H1 (cell line): ENCODE data around the gene USP16. TPM values are rescaled to one million over a fixed set of nuclear protein-coding genes. Genes with fewer than 3 reads are reported as not detected.

Source experiments
- CTCF ChIA-PET: fragments of 300-600 bp; sonication (Branson Sonifier 250); formaldehyde crosslinking; loops from one replicate; lab custom pipeline; 2021; ENCODE audit not compliant: partially characterized antibody; lab: Charles Lee
- POLR2A ChIA-PET: fragments of 300-600 bp; sonication (Branson Sonifier 250); formaldehyde crosslinking; loops from one replicate; lab custom pipeline; 2021; ENCODE audit warnings: inconsistent platforms; ENCODE audit not compliant: partially characterized antibody; lab: Charles Lee
- DNase-seq, 2 experiments: peaks; one replicate each; pipeline versions ENCODE4 v3.0.0 to v3.0.0-alpha.2; 2010 to 2022; ENCODE audit warnings: low spot score in 2 of 2, low read depth in 1 of 2, mixed read lengths in 1 of 2
- FAIRE-seq: peaks from 2 replicates; lab custom pipeline; 2011; peaks lifted over from hg19 to GRCh38; lab: Jason Lieb, UNC
- H2AFZ ChIP-seq: 2 replicates; pipeline ENCODE4 v1.8.1; 2012; ENCODE audit warnings: low read length, inconsistent platforms
- H2AK5ac ChIP-seq: 2 replicates; pipeline ENCODE4 v1.6.1; 2013; ENCODE audit warnings: low read depth, low read length
- H2BK120ac ChIP-seq: replicated peaks from 2 replicates; pipeline ENCODE3; 2013; ENCODE audit warnings: low read depth, low read length, inconsistent platforms
- H2BK12ac ChIP-seq: 2 replicates; pipeline ENCODE4 v1.6.1; 2013; ENCODE audit warnings: low read depth, low read length
- H2BK15ac ChIP-seq: 2 replicates; pipeline ENCODE4 v1.6.1; 2013; ENCODE audit warnings: low read length
- H2BK20ac ChIP-seq: 2 replicates; pipeline ENCODE4 v1.6.1; 2013; ENCODE audit warnings: low read length
- H2BK5ac ChIP-seq: 2 replicates; pipeline ENCODE4 v1.6.1; 2013; ENCODE audit warnings: low read depth, low read length
- H3K14ac ChIP-seq: 2 replicates; pipeline ENCODE4 v1.6.1; 2013; ENCODE audit warnings: inconsistent platforms; ENCODE audit not compliant: insufficient read length
- H3K18ac ChIP-seq: 2 replicates; pipeline ENCODE4 v1.6.1; 2013; ENCODE audit warnings: low read length; ENCODE audit errors: extremely low read depth
- H3K23ac ChIP-seq: 2 replicates; pipeline ENCODE4 v1.6.1; 2013; ENCODE audit warnings: inconsistent platforms; ENCODE audit not compliant: insufficient read length
- H3K23me2 ChIP-seq: 2 replicates; pipeline ENCODE4 v1.6.1; 2013; ENCODE audit warnings: low read depth, low read length
- H3K27ac ChIP-seq: 2 replicates; pipeline ENCODE4 v1.6.1; 2011; ENCODE audit warnings: low read depth, low read length, inconsistent platforms
- H3K27me3 ChIP-seq, 4 experiments: replicated peaks in 1 of 4; 1 replicate in 1 of 4; 2 replicates in 3 of 4; pipeline versions ENCODE4 v1.6.1 to v1.8.1; 2011 to 2013; ENCODE audit warnings: low read length in 3 of 4, mild to moderate bottlenecking in 3 of 4, inconsistent platforms in 2 of 4, mixed read lengths in 2 of 4, moderate library complexity in 1 of 4; ENCODE audit not compliant: control insufficient read depth in 3 of 4, insufficient read depth in 3 of 4; ENCODE audit errors: extremely low read depth in 1 of 4
- H3K36me3 ChIP-seq, 4 experiments: 2 replicates each; pipeline versions ENCODE4 v1.6.1 to v1.8.1; 2011 to 2013; ENCODE audit warnings: mild to moderate bottlenecking in 4 of 4, low read length in 3 of 4, moderate library complexity in 2 of 4, control low read depth in 1 of 4, inconsistent platforms in 1 of 4; ENCODE audit not compliant: insufficient read depth in 4 of 4, control insufficient read depth in 2 of 4
- H3K4ac ChIP-seq: replicated peaks from 2 replicates; pipeline ENCODE3; 2013; ENCODE audit warnings: low read length, low read depth, mixed read lengths, inconsistent platforms; ENCODE audit not compliant: insufficient read length
- H3K4me1 ChIP-seq, 4 experiments: replicated peaks in 1 of 4; 1 replicate in 1 of 4; 2 replicates in 3 of 4; pipeline versions ENCODE4 v1.6.1 to v1.8.1; 2011 to 2013; ENCODE audit warnings: low read length in 3 of 4, inconsistent platforms in 2 of 4, mixed read lengths in 1 of 4; ENCODE audit not compliant: insufficient read depth in 4 of 4, control insufficient read depth in 3 of 4
- H3K4me2 ChIP-seq, 2 experiments: 2 replicates each; pipeline versions ENCODE4 v1.6.1 to v1.8.1; 2011 to 2013; ENCODE audit warnings: low read depth in 2 of 2, low read length in 2 of 2, control low read depth in 1 of 2, inconsistent platforms in 1 of 2, mild to moderate bottlenecking in 1 of 2; ENCODE audit not compliant: insufficient read depth in 1 of 2
- H3K4me3 ChIP-seq, 4 experiments: fragments of 200-600, 300-600 bp in 1 of 4; sonication (generic), shearing (Covaris generic), sonication (Bioruptor Twin) in 1 of 4; 2 replicates each; pipeline versions ENCODE4 v1.5.1 to v1.8.1; 2011 to 2016; ENCODE audit warnings: low read length in 4 of 4, low read depth in 3 of 4, control low read depth in 2 of 4, inconsistent platforms in 2 of 4, mild to moderate bottlenecking in 2 of 4, mixed read lengths in 1 of 4, moderate library complexity in 1 of 4; ENCODE audit not compliant: insufficient read depth in 2 of 4; ENCODE audit errors: extremely low read depth in 1 of 4
- H3K56ac ChIP-seq: replicated peaks from 2 replicates; pipeline ENCODE3; 2013; ENCODE audit warnings: low read depth, mild to moderate bottlenecking, mixed read lengths, low read length, inconsistent platforms; ENCODE audit not compliant: insufficient read length
- H3K79me1 ChIP-seq: 2 replicates; pipeline ENCODE4 v1.6.1; 2013; ENCODE audit warnings: low read depth, low read length, control low read depth
- H3K79me2 ChIP-seq, 2 experiments: 2 replicates each; pipeline versions ENCODE4 v1.6.1 to v1.8.1; 2012 to 2013; ENCODE audit warnings: low read length in 2 of 2, mild to moderate bottlenecking in 2 of 2, inconsistent platforms in 1 of 2; ENCODE audit not compliant: insufficient read depth in 2 of 2, control insufficient read depth in 1 of 2
- H3K9ac ChIP-seq, 4 experiments: replicated peaks in 1 of 4; 1 replicate in 1 of 4; 2 replicates in 3 of 4; pipeline versions ENCODE4 v1.6.1 to v1.8.1; 2011 to 2013; ENCODE audit warnings: low read depth in 3 of 4, low read length in 3 of 4, control low read depth in 2 of 4, mild to moderate bottlenecking in 2 of 4, moderate library complexity in 2 of 4, inconsistent platforms in 1 of 4; ENCODE audit errors: extremely low read depth in 1 of 4
- H3K9me3 ChIP-seq, 2 experiments: 2 replicates each; pipeline versions ENCODE4 v1.6.1 to v1.8.1; 2012 to 2013; ENCODE audit warnings: mild to moderate bottlenecking in 2 of 2, moderate library complexity in 2 of 2, control low read depth in 1 of 2, inconsistent platforms in 1 of 2, low read depth in 1 of 2, low read length in 1 of 2, mixed read lengths in 1 of 2; ENCODE audit not compliant: insufficient read depth in 2 of 2
- H4K20me1 ChIP-seq, 2 experiments: replicated peaks in 1 of 2; 2 replicates each; pipeline versions ENCODE3 to v1.8.1; 2011 to 2013; ENCODE audit warnings: inconsistent platforms in 2 of 2, low read length in 2 of 2, mild to moderate bottlenecking in 1 of 2; ENCODE audit not compliant: insufficient read depth in 2 of 2, control insufficient read depth in 1 of 2
- H4K5ac ChIP-seq: 2 replicates; pipeline ENCODE4 v1.6.1; 2013; ENCODE audit warnings: low read length, low read depth, mixed read lengths, inconsistent platforms; ENCODE audit not compliant: insufficient read length
- H4K8ac ChIP-seq: 2 replicates; pipeline ENCODE4 v1.8.0; 2013; ENCODE audit warnings: mild to moderate bottlenecking, moderate library complexity, low read length, inconsistent platforms; ENCODE audit not compliant: insufficient read depth; ENCODE audit errors: extremely low read depth
- H4K91ac ChIP-seq: replicated peaks from 2 replicates; pipeline ENCODE3; 2013; ENCODE audit warnings: low read length, mixed read lengths, inconsistent platforms; ENCODE audit not compliant: insufficient read length
- ASH2L ChIP-seq: fragments of 200-600, 300-600 bp; sonication (generic); IDR thresholded peaks from one replicate; pipeline ENCODE4 v1.7.1; 2017; ENCODE audit warnings: low read length
- BCL11A ChIP-seq, 2 experiments: IDR thresholded peaks; one replicate each; pipeline ENCODE4 v1.6.1; 2011; ENCODE audit warnings: low read depth in 2 of 2, low read length in 2 of 2, mild to moderate bottlenecking in 2 of 2
- CBX5 ChIP-seq: fragments of 300-800, 300-1000 bp; sonication (generic); IDR thresholded peaks from 2 replicates; pipeline ENCODE4 v1.7.1; 2016; ENCODE audit warnings: antibody characterized with exemption, low read length, low read depth
- CBX8 ChIP-seq: fragments of 300-800, 300-1000 bp; sonication (generic); IDR thresholded peaks from 2 replicates; pipeline ENCODE4 v1.7.1; 2016; ENCODE audit warnings: low read depth, low read length, borderline replicate concordance
- CHD2 ChIP-seq: IDR thresholded peaks from 2 replicates; pipeline ENCODE4 v1.6.1; 2012; ENCODE audit warnings: low read length, improper control_type of control experiment
- EGR1 ChIP-seq: IDR thresholded peaks from 2 replicates; pipeline ENCODE4 v1.6.1; 2011; ENCODE audit warnings: low read depth, low read length, borderline replicate concordance
- JUND ChIP-seq: IDR thresholded peaks from 2 replicates; pipeline ENCODE4 v1.6.1; 2011; ENCODE audit warnings: mild to moderate bottlenecking, improper control_type of control experiment, low read length
- KDM1A ChIP-seq: fragments of 200-600, 300-600 bp; sonication (generic); IDR thresholded peaks from 2 replicates; pipeline ENCODE4 v1.7.1; 2016; ENCODE audit warnings: mild to moderate bottlenecking, low read length, borderline replicate concordance
- RBBP5 ChIP-seq: IDR thresholded peaks from 2 replicates; pipeline ENCODE4 v1.7.1; 2012; ENCODE audit warnings: low read depth, mild to moderate bottlenecking, inconsistent platforms, low read length, moderate library complexity, borderline replicate concordance
- RXRA ChIP-seq: IDR thresholded peaks from 2 replicates; pipeline ENCODE4 v1.6.1; 2011; ENCODE audit warnings: low read depth, mild to moderate bottlenecking, low read length, moderate library complexity; ENCODE audit not compliant: insufficient read depth
- SIN3A ChIP-seq, 2 experiments: IDR thresholded peaks in 1 of 2; conservative IDR thresholded peaks in 1 of 2; 2 replicates each; pipeline ENCODE4 v1.6.1; 2011 to 2012; ENCODE audit warnings: low read length in 2 of 2, improper control_type of control experiment in 1 of 2, low read depth in 1 of 2, mild to moderate bottlenecking in 1 of 2
- SRF ChIP-seq: IDR thresholded peaks from 2 replicates; pipeline ENCODE4 v1.6.1; 2011; ENCODE audit warnings: mild to moderate bottlenecking, low read depth, low read length, moderate library complexity
- YY1 ChIP-seq: IDR thresholded peaks from 2 replicates; pipeline ENCODE4 v1.6.1; 2011; ENCODE audit warnings: low read depth, mild to moderate bottlenecking, low read length
- WGBS, 2 experiments: shearing (Covaris generic) in 1 of 2; methylation state at CpG; one replicate each; pipeline versions ENCODE4 v1.1.6 to v1.1.7; 2013 to 2015; ENCODE audit warnings: low lambda C conversion rate in 2 of 2, mixed read lengths in 2 of 2, inconsistent platforms in 1 of 2, low coverage in 1 of 2, missing lambda C conversion rate in 1 of 2; ENCODE audit not compliant: insufficient replicate concordance in 2 of 2, insufficient coverage in 1 of 2, insufficient read length in 1 of 2; ENCODE audit errors: extremely low coverage in 1 of 2, missing lambda C conversion rate in 1 of 2; 5-methylcytosine and 5-hydroxymethylcytosine counted together
- polyA plus RNA-seq, 7 experiments: library from polyadenylated mRNA; depleted of rRNA in 3 of 7; stranded (reverse) in 5 of 7; unstranded in 2 of 7; fragments of >200 nt in 5 of 7; fragments of 200-250 nt in 2 of 7; gene quantifications; 1 replicate in 5 of 7; 2 replicates in 1 of 7; 4 replicates in 1 of 7; pipeline versions ENCODE4 v1.2.1 to v1.2.3, GENCODE V29; 2011 to 2013; ENCODE audit warnings: missing spikeins in 2 of 7, mixed read lengths in 2 of 7
- total RNA-seq: library from RNA; stranded (reverse); fragmentation: NEBNext Ultra II Directional; extraction: Animal tissue kit (Norgen Biotek cat#: 25700); gene quantifications from 2 replicates; pipeline ENCODE4 v1.2.1, GENCODE V29; 2021

The USP16 gene
- total and polyA plus RNA-seq, 2 of the 8 experiments (the other 6 are each of a cell fraction or from before 2014, with no cell fraction given) = 3.4 to 19.1 TPM

- Histone ChIP-seq H2BK20ac (no peak overlapping the region), H3K79me2 (no peaks in the 10 kb centered on the region), H3K9me3 (no peaks in the 10 kb centered on the region; a peak in 1 of 4 replicates), H3K23me2 (no peaks in the 10 kb centered on the region), H3K4me1 (peaks cover 0 to 3% (median 0%) of the 10 kb centered on the region in 4 experiments; a peak in 1 of 7 replicates), H4K8ac (no peak overlapping the region), H3K4me2 (no peak overlapping the region), H4K20me1 (no peaks in the 10 kb centered on the region), H3K27me3 (no peaks in the 10 kb centered on the region), H3K27ac (no peak overlapping the region), H3K4me3 (no peak overlapping the region), H3K56ac (no peak overlapping the region), H3K79me1 (no peaks in the 10 kb centered on the region), H3K4ac (no peak overlapping the region), H3K36me3 (no peaks in the 10 kb centered on the region), H3K9ac (no peak overlapping the region), H2BK5ac (no peak overlapping the region), H2AK5ac (no peak overlapping the region), H3K23ac (no peak overlapping the region), H4K5ac (no peak overlapping the region), H3K18ac (no peak overlapping the region), H2BK15ac (no peak overlapping the region), H3K14ac (no peak overlapping the region), H2BK120ac (no peak overlapping the region), H4K91ac (no peak overlapping the region), H2AFZ (no peak overlapping the region), H2BK12ac (no peak overlapping the region)
- ChIA-PET POLR2A (no interaction called here), CTCF (interaction anchor here (0.9 kb wide), 1 partner anchor 8 kb away, joined by 4 read pairs; no protein-coding TSS in a partner anchor)
- WGBS, 2 experiments = 91% methylated on average over 8 of the region's 8 CpGs; no CpG with 5 or more reads in 1 of the 2 experiments
- DNase-seq (no peak), FAIRE-seq (no peak)
- no peak for TF ChIP-seq KDM1A
- no peak for TF ChIP-seq RXRA
- no peak for TF ChIP-seq RBBP5
- no peak for TF ChIP-seq CHD2
- no peak for TF ChIP-seq SIN3A (conservative IDR thresholded peaks at IDR 0.05 in 1 of 2, IDR thresholded peaks at IDR 0.05 in 1 of 2; ENCODE audit: low read depth in 1 of 2, low read length in 2 of 2)
- no peak for TF ChIP-seq JUND
- TF ChIP-seq BCL11A (IDR thresholded peaks at IDR 0.05; ENCODE audit: low read depth in 2 of 2, low read length in 2 of 2) = no peak
- no peak for TF ChIP-seq CBX5
- TF ChIP-seq CBX8 = no peak
- no peak for TF ChIP-seq ASH2L
- TF ChIP-seq EGR1 = no peak
- TF ChIP-seq SRF = no peak
- no peak for TF ChIP-seq YY1
Measured at GRCh38 chr21:29078869-29079767, 54.6 kb downstream of the USP16 start.
